HG02763 (cell line): ENCODE results near the gene IQGAP3.
"Not testable (repeated sequence)": the region's sequence is repeated elsewhere in the genome, so short reads cannot be mapped to it uniquely, and the experiment has no call there.

Experiments used
- ATAC-seq: cut with Tn5 transposase; IDR thresholded peaks from one replicate; pipeline ENCODE4 v1.9.1; 2021; ENCODE audit warnings: mild to moderate bottlenecking, moderate library complexity; ENCODE audit not compliant: unreplicated experiment

The IQGAP3 gene

GRCh38 chr1:156571261-156571852 lies 1.0 kb downstream of the IQGAP3 start:
- no peak for ATAC-seq

GRCh38 chr1:156566436-156566835 lies 5.9 kb downstream of the IQGAP3 start:
- ATAC-seq, result no peak

- ATAC-seq, result no peak
These were observed 6.8 kb downstream of the IQGAP3 start for GRCh38 chr1:156565519-156565918.

GRCh38 chr1:156560585-156561163 lies 11.7 kb downstream of the IQGAP3 start:
- no peak for ATAC-seq

GRCh38 chr1:156559797-156560385 lies 12.5 kb downstream of the IQGAP3 start:
- no peak for ATAC-seq

GRCh38 chr1:156559086-156559796 lies 13.1 kb downstream of the IQGAP3 start:
- ATAC-seq, result no peak

- ATAC-seq, result no peak
These were observed 16.0 kb downstream of the IQGAP3 start for GRCh38 chr1:156556354-156556753.

GRCh38 chr1:156555715-156556114 lies 16.6 kb downstream of the IQGAP3 start:
- ATAC-seq, result no peak

GRCh38 chr1:156554971-156555370 lies 17.4 kb downstream of the IQGAP3 start:
- no peak for ATAC-seq

- no peak for ATAC-seq
These were observed 18.4 kb downstream of the IQGAP3 start for GRCh38 chr1:156553860-156554485.

GRCh38 chr1:156552937-156553336 lies 19.4 kb downstream of the IQGAP3 start:
- ATAC-seq, result not testable (repeated sequence)

GRCh38 chr1:156552518-156552917 lies 19.8 kb downstream of the IQGAP3 start:
- ATAC-seq, result no peak

- ATAC-seq, result no peak
These were observed 20.5 kb downstream of the IQGAP3 start for GRCh38 chr1:156551869-156552268.

GRCh38 chr1:156551066-156551643 lies 21.2 kb downstream of the IQGAP3 start:
- ATAC-seq, result no peak

GRCh38 chr1:156550346-156550745 lies 22.0 kb downstream of the IQGAP3 start:
- ATAC-seq, result no peak

- ATAC-seq, result no peak
These were observed 22.5 kb downstream of the IQGAP3 start for GRCh38 chr1:156549831-156550230.

- ATAC-seq, result no peak
These were observed 23.0 kb downstream of the IQGAP3 start for GRCh38 chr1:156549390-156549789.

GRCh38 chr1:156547982-156548381 lies 24.4 kb downstream of the IQGAP3 start:
- ATAC-seq, result no peak

- ATAC-seq, result no peak
These were observed 24.9 kb downstream of the IQGAP3 start for GRCh38 chr1:156547434-156547833.

- ATAC-seq, result no peak
These were observed 26.1 kb downstream of the IQGAP3 start for GRCh38 chr1:156546267-156546666.

GRCh38 chr1:156544592-156545102 lies 27.7 kb downstream of the IQGAP3 start:
- ATAC-seq, result no peak
